SK-N-SH (cell line): ENCODE measurements around the gene ZNF513. TPM values are rescaled to one million over a fixed set of nuclear protein-coding genes. Genes with fewer than 3 reads are reported as not detected.

Source experiments
- CTCF ChIA-PET: fragments of 300-600, 350-600 bp; formaldehyde crosslinking; extraction: SDS; loops from one replicate; lab custom pipeline; 2021; lab: Yijun Ruan, JAX
- POLR2A ChIA-PET: fragments of 350-600 bp; sonication (Branson Sonifier 250); formaldehyde crosslinking; extraction: SDS; loops from one replicate; lab custom pipeline; 2020; ENCODE audit warnings: antibody characterized with exemption, inconsistent platforms; lab: Yijun Ruan, JAX
- DNase-seq: peaks from one replicate; pipeline ENCODE4 v3.0.0; 2012
- H2AFZ ChIP-seq: fragments of 200-600 bp; sonication (generic); 2 replicates; pipeline ENCODE4 v1.8.1; 2016; ENCODE audit warnings: antibody characterized with exemption, mild to moderate bottlenecking, low read depth
- H3F3A ChIP-seq: fragments of 200-600 bp; sonication (generic); replicated peaks from 2 replicates; pipeline ENCODE3; 2016; ENCODE audit warnings: antibody characterized with exemption, mild to moderate bottlenecking; ENCODE audit not compliant: insufficient read depth
- H3K27ac ChIP-seq, 2 experiments: fragments of 200-500 bp in 1 of 2; fragments of 200-600 bp in 1 of 2; sonication (Bioruptor generic) in 1 of 2; sonication (generic), shearing (Covaris generic) in 1 of 2; 2 replicates each; pipeline versions ENCODE4 v1.5.1 to v1.6.1; 2014 to 2016; ENCODE audit warnings: low read depth in 2 of 2, inconsistent platforms in 1 of 2, low read length in 1 of 2, mild to moderate bottlenecking in 1 of 2, mixed read lengths in 1 of 2
- H3K27me3 ChIP-seq: fragments of 200-600 bp; sonication (generic), shearing (Covaris generic); 2 replicates; pipeline ENCODE4 v1.6.1; 2016; ENCODE audit warnings: mixed run types; ENCODE audit not compliant: insufficient read depth
- H3K36me3 ChIP-seq, 2 experiments: fragments of 200-500 bp in 1 of 2; fragments of 200-600 bp in 1 of 2; sonication (Bioruptor generic) in 1 of 2; sonication (generic) in 1 of 2; replicated peaks in 1 of 2; 2 replicates each; pipeline versions ENCODE3 to v1.5.1; 2014 to 2016; ENCODE audit warnings: low read length in 1 of 2, mild to moderate bottlenecking in 1 of 2; ENCODE audit not compliant: insufficient read depth in 2 of 2, control insufficient read depth in 1 of 2
- H3K4me1 ChIP-seq, 2 experiments: fragments of 200-500 bp in 1 of 2; fragments of 200-600 bp in 1 of 2; sonication (Bioruptor generic) in 1 of 2; sonication (generic), shearing (Covaris generic) in 1 of 2; 2 replicates each; pipeline versions ENCODE4 v1.5.1 to v1.6.1; 2014 to 2016; ENCODE audit warnings: low read depth in 1 of 2, low read length in 1 of 2, mixed run types in 1 of 2; ENCODE audit not compliant: insufficient read depth in 2 of 2, control insufficient read depth in 1 of 2
- H3K4me2 ChIP-seq: fragments of 200-600 bp; sonication (generic), shearing (Covaris generic); 2 replicates; pipeline ENCODE4 v1.6.1; 2017; ENCODE audit warnings: mixed run types
- H3K4me3 ChIP-seq, 2 experiments: fragments of 200-500 bp in 1 of 2; fragments of 200-600 bp in 1 of 2; sonication (Bioruptor generic) in 1 of 2; sonication (generic), shearing (Covaris generic) in 1 of 2; 2 replicates each; pipeline versions ENCODE4 v1.5.1 to v1.8.1; 2014 to 2016; ENCODE audit warnings: low read depth in 2 of 2, inconsistent platforms in 1 of 2, low read length in 1 of 2, mild to moderate bottlenecking in 1 of 2, mixed read lengths in 1 of 2, moderate library complexity in 1 of 2
- H3K79me2 ChIP-seq: fragments of 200-600 bp; sonication (generic); 2 replicates; pipeline ENCODE4 v1.8.1; 2017; ENCODE audit warnings: mild to moderate bottlenecking; ENCODE audit not compliant: insufficient read depth
- H3K9ac ChIP-seq: fragments of 200-600 bp; sonication (generic); 2 replicates; pipeline ENCODE4 v1.6.1; 2017; ENCODE audit warnings: mixed run types
- H3K9me2 ChIP-seq: fragments of 200-600 bp; sonication (generic); 2 replicates; pipeline ENCODE4 v1.6.1; 2017; ENCODE audit warnings: mixed run types
- H3K9me3 ChIP-seq: fragments of 200-600 bp; sonication (generic); 2 replicates; pipeline ENCODE4 v1.6.1; 2017; ENCODE audit warnings: mixed run types, mild to moderate bottlenecking, moderate library complexity
- H4K20me1 ChIP-seq: fragments of 200-600 bp; sonication (generic); 2 replicates; pipeline ENCODE4 v1.6.1; 2017; ENCODE audit warnings: mild to moderate bottlenecking, mixed run types; ENCODE audit not compliant: insufficient read depth
- CHD2 ChIP-seq: fragments of 150-350 bp; IDR thresholded peaks from 2 replicates; pipeline ENCODE4 v1.6.1; 2018; ENCODE audit warnings: low read length; ENCODE audit not compliant: partially characterized antibody
- ELF1 ChIP-seq: IDR thresholded peaks from 2 replicates; pipeline ENCODE4 v1.4.0; 2012
- EP300 ChIP-seq, 2 experiments: IDR thresholded peaks; 2 replicates each; pipeline versions ENCODE4 v1.4.0 to v1.6.1; 2012; ENCODE audit warnings: borderline replicate concordance in 1 of 2, low read depth in 1 of 2, low read length in 1 of 2
- FOXJ3 ChIP-seq: sonication (generic); formaldehyde crosslinking; IDR thresholded peaks from 2 replicates; pipeline ENCODE4 v1.5.1; 2020; ENCODE audit warnings: mild to moderate bottlenecking, missing genetic modification reagents
- GABPA ChIP-seq: IDR thresholded peaks from 2 replicates; pipeline ENCODE4 v1.4.0; 2012; ENCODE audit warnings: low read depth, mild to moderate bottlenecking
- GATA2 ChIP-seq: sonication (generic); formaldehyde crosslinking; IDR thresholded peaks from 2 replicates; pipeline ENCODE4 v1.5.0; 2020; ENCODE audit warnings: mild to moderate bottlenecking, missing genetic modification reagents
- JUND ChIP-seq: IDR thresholded peaks from 2 replicates; pipeline ENCODE4 v1.4.0; 2012
- MEF2A ChIP-seq: IDR thresholded peaks from 2 replicates; pipeline ENCODE4 v1.4.0; 2012; ENCODE audit warnings: low read depth, borderline replicate concordance
- MXI1 ChIP-seq: IDR thresholded peaks from 2 replicates; pipeline ENCODE4 v1.6.1; 2012; ENCODE audit warnings: mild to moderate bottlenecking, low read depth, low read length, improper control_type of control experiment
- NFIC ChIP-seq: IDR thresholded peaks from 2 replicates; pipeline ENCODE4 v1.4.0; 2012; ENCODE audit warnings: borderline replicate concordance
- RAD21 ChIP-seq: IDR thresholded peaks from 2 replicates; pipeline ENCODE4 v1.6.1; 2012; ENCODE audit warnings: mild to moderate bottlenecking, low read length
- RCOR1 ChIP-seq: fragments of 150-350 bp; IDR thresholded peaks from 2 replicates; pipeline ENCODE4 v1.6.1; 2017; ENCODE audit warnings: antibody characterized with exemption, low read length
- RFX5 ChIP-seq: IDR thresholded peaks from 2 replicates; pipeline ENCODE4 v1.6.1; 2012; ENCODE audit warnings: mild to moderate bottlenecking, improper control_type of control experiment, low read length
- SIN3A ChIP-seq: IDR thresholded peaks from 2 replicates; pipeline ENCODE4 v1.6.1; 2012; ENCODE audit warnings: low read depth, mild to moderate bottlenecking, low read length, moderate library complexity, borderline replicate concordance
- TAF1 ChIP-seq: IDR thresholded peaks from 2 replicates; pipeline ENCODE4 v1.6.1; 2012; ENCODE audit warnings: low read depth, mild to moderate bottlenecking, low read length, moderate library complexity, borderline replicate concordance
- TCF12 ChIP-seq: IDR thresholded peaks from 2 replicates; pipeline ENCODE4 v1.4.0; 2012
- TEAD4 ChIP-seq: IDR thresholded peaks from 2 replicates; pipeline ENCODE4 v1.4.0; 2012; ENCODE audit warnings: mild to moderate bottlenecking, borderline replicate concordance; ENCODE audit not compliant: insufficient read depth
- YY1 ChIP-seq: IDR thresholded peaks from 2 replicates; pipeline ENCODE4 v1.4.0; 2012; ENCODE audit warnings: low read depth, mild to moderate bottlenecking
- WGBS: methylation state at CpG from one replicate; pipeline ENCODE4 v1.1.6; 2017; ENCODE audit warnings: low lambda C conversion rate; 5-methylcytosine and 5-hydroxymethylcytosine counted together
- polyA plus RNA-seq, 3 experiments: library from polyadenylated mRNA; depleted of rRNA; stranded (reverse); fragments of >200 nt; gene quantifications; 2 replicates each; pipeline ENCODE4 v1.2.3, GENCODE V29; 2012
- TF ChIP-seq, protein P1 (sequence below): IDR thresholded peaks from 2 replicates; pipeline ENCODE4 v1.4.0; 2012; ENCODE audit warnings: low read depth
- TF ChIP-seq, protein P2 (sequence below): IDR thresholded peaks from 2 replicates; pipeline ENCODE4; 2012
- TF ChIP-seq, protein P3 (sequence below): fragments of 200-600 bp; sonication (generic); IDR thresholded peaks from 2 replicates; pipeline ENCODE4 v1.6.1; 2017; ENCODE audit warnings: antibody characterized with exemption, mild to moderate bottlenecking, moderate library complexity
- TF ChIP-seq, protein P4 (sequence below): fragments of 150-350 bp; IDR thresholded peaks from 2 replicates; pipeline ENCODE4 v1.6.1; 2017; ENCODE audit warnings: antibody characterized with exemption, low read length, low read depth, borderline replicate concordance

The ZNF513 gene
- polyA plus RNA-seq, 1 of the 3 experiments (the other 2 are of a cell fraction): 53.8 TPM

DNA sequence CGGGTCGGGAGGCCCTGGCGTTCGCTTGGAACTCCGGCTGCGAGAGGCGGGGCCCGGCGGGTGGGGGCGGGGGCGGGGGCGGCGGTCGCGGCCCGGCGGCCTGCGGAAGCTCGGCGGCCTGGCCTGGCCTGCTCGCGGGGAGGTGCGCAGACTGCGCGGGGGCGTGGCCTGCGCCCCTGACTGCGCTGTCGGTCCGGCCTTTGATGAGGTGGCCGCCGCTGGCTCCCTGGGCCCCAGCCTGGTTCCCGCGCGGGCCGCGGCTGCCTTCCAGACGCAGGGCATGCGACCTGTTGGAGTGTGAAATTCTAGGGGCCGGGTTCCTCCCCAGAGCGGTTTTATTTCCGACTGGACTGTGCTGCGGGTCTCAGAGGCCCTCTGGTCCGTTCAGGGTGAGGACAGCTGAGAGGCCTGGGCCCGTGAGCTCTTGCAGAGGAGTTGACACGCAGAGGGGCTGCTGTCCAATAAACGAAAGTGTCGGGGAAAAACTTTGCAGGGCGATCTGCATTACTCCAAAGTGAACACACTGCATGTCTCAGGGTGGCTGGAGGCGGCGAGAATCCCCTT is 48.5 kb upstream of the ZNF513 start (continued):
- no peak for TF ChIP-seq GABPA
- TF ChIP-seq NFIC: no peak
- no peak for TF ChIP-seq YY1

DNA sequence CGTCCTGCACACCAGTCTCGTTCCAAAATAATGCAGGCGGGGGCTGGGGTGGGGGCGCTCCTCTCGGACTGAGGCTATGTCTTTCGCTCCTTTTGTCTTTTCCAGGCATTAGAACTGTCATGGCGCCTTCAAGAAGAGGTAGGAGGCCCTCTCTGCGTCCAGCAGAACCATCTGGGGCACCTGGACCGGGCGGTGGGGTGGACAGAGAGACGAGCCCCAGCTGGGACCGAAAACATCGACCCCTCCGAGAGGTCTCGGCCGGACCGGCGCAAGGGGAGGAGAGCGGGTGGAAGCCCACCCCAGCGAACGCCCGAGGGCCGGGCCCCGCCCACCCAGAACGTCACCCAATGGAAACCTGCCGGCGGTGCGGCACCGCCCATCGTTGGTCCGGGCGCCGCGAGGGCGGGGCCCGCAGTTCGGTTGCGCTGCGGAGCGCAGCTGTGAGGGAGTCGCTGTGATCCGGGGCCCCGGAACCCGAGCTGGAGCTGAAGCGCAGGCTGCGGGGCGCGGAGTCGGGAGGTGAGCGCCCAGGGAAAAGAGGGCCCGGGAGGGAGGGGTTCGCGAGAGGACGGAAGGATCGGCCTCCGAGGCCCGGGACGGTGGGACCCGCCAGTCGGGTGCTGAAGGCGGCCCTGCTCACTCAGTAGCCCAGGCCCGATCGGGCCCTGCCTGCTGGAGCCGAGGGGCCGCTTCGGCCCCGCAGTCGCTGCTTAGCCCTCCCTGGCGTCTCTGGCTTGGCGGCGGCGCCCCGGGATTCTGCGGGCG is 47.9 kb upstream of the ZNF513 start, which contains the start of gene NRBP1:
Gene NRBP1, plus strand, starts transcription at position 419 of the 765 bp plus-strand sequence. CDS start 4,643 bp downstream, outside the sequence.
- H3K4me1 ChIP-seq: peaks cover 6 to 10% of the 10 kb centered on the region in 2 experiments; a peak in 3 of 4 replicates
- TF ChIP-seq MXI1 (peak; percentile 60; the same call in 1 of the 2 replicates), MEF2A (no peak), NFIC (no peak), SIN3A (peak; percentile 41; the same call in 1 of the 2 replicates), TCF12 (no peak), JUND (no peak), RCOR1 (peak; percentile 46; the same call in 1 of the 2 replicates), YY1 (peak; percentile 87), CHD2 (no peak), GATA2 (CRISPR knock-in tag) (no peak), ELF1 (peak; percentile 38; the same call in 1 of the 2 replicates), RFX5 (0 out of 2 replicates have a peak, but pooled peaks have one; percentile 28), FOXJ3 (0 out of 2 replicates have a peak, but pooled peaks have one; percentile 4), TEAD4 (no peak), RAD21 (no peak), EP300 (IDR thresholded peaks at IDR 0.05; ENCODE audit: borderline replicate concordance in 1 of 2, low read depth in 1 of 2, low read length in 1 of 2) (peak; percentile 4 to 37; a peak in 2 of 4 replicates), TAF1 (peak; percentile 85)
- TF ChIP-seq, protein P1, sequence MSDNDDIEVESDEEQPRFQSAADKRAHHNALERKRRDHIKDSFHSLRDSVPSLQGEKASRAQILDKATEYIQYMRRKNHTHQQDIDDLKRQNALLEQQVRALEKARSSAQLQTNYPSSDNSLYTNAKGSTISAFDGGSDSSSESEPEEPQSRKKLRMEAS: peak; percentile 12; the same call in 1 of the 2 replicates
- TF ChIP-seq, protein P2, sequence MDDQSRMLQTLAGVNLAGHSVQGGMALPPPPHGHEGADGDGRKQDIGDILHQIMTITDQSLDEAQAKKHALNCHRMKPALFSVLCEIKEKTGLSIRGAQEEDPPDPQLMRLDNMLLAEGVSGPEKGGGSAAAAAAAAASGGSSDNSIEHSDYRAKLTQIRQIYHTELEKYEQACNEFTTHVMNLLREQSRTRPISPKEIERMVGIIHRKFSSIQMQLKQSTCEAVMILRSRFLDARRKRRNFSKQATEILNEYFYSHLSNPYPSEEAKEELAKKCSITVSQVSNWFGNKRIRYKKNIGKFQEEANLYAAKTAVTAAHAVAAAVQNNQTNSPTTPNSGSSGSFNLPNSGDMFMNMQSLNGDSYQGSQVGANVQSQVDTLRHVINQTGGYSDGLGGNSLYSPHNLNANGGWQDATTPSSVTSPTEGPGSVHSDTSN: 0 out of 2 replicates have a peak, but pooled peaks have one; percentile 2
- TF ChIP-seq, protein P3, sequence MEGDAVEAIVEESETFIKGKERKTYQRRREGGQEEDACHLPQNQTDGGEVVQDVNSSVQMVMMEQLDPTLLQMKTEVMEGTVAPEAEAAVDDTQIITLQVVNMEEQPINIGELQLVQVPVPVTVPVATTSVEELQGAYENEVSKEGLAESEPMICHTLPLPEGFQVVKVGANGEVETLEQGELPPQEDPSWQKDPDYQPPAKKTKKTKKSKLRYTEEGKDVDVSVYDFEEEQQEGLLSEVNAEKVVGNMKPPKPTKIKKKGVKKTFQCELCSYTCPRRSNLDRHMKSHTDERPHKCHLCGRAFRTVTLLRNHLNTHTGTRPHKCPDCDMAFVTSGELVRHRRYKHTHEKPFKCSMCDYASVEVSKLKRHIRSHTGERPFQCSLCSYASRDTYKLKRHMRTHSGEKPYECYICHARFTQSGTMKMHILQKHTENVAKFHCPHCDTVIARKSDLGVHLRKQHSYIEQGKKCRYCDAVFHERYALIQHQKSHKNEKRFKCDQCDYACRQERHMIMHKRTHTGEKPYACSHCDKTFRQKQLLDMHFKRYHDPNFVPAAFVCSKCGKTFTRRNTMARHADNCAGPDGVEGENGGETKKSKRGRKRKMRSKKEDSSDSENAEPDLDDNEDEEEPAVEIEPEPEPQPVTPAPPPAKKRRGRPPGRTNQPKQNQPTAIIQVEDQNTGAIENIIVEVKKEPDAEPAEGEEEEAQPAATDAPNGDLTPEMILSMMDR: peak; percentile 41
- TF ChIP-seq, protein P4, sequence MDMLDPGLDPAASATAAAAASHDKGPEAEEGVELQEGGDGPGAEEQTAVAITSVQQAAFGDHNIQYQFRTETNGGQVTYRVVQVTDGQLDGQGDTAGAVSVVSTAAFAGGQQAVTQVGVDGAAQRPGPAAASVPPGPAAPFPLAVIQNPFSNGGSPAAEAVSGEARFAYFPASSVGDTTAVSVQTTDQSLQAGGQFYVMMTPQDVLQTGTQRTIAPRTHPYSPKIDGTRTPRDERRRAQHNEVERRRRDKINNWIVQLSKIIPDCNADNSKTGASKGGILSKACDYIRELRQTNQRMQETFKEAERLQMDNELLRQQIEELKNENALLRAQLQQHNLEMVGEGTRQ: no peak

More for the DNA sequence above, 47.9 kb upstream of the ZNF513 start, which contains the start of gene NRBP1:
- Histone ChIP-seq H3K9me3 (no peaks in the 10 kb centered on the region), H3K4me3 (peak within 1 kb of the TSS; percentile 74 to 92), H3K36me3 (peaks cover 3 to 12% of the 10 kb centered on the region in 2 experiments), H2AFZ (peak within 1 kb of the TSS; percentile 92), H3K9me2 (no peaks in the 10 kb centered on the region), H3K27ac (peak within 1 kb of the TSS; percentile 92 to 93), H3K4me2 (peak within 1 kb of the TSS; percentile 84), H3K9ac (peak within 1 kb of the TSS; percentile 98), H3F3A (peaks cover 17% of the 10 kb centered on the region), H4K20me1 (peaks cover 44% of the 10 kb centered on the region), H3K79me2 (peaks cover 45% of the 10 kb centered on the region), H3K27me3 (no peaks in the 10 kb centered on the region)
- ChIA-PET CTCF (interaction anchor here (0.7 to 7.0 kb wide), 12 partner anchors 11 to 255 kb away, joined by 3 to 94 read pairs (median 6); partner anchors contain the start of gene PPM1G), POLR2A (interaction anchor here (0.5 to 4.3 kb wide), 19 partner anchors 10 to 235 kb away, joined by 3 to 66 read pairs (median 5); partner anchors contain the start of genes CCDC121, EIF2B4, GPN1 and GTF3C2)
- DNase-seq: peak; percentile 99
- WGBS: 0% methylated on average over 28 of the region's 75 CpGs
